ENCODE measurements around the gene SCRN2. TPM values are rescaled to one million over a fixed set of nuclear protein-coding genes. Genes with fewer than 3 reads are reported as not detected.

Gene SCRN2
- total RNA-seq, 1 donor from 2014 or later = 14.9 TPM

DNA sequence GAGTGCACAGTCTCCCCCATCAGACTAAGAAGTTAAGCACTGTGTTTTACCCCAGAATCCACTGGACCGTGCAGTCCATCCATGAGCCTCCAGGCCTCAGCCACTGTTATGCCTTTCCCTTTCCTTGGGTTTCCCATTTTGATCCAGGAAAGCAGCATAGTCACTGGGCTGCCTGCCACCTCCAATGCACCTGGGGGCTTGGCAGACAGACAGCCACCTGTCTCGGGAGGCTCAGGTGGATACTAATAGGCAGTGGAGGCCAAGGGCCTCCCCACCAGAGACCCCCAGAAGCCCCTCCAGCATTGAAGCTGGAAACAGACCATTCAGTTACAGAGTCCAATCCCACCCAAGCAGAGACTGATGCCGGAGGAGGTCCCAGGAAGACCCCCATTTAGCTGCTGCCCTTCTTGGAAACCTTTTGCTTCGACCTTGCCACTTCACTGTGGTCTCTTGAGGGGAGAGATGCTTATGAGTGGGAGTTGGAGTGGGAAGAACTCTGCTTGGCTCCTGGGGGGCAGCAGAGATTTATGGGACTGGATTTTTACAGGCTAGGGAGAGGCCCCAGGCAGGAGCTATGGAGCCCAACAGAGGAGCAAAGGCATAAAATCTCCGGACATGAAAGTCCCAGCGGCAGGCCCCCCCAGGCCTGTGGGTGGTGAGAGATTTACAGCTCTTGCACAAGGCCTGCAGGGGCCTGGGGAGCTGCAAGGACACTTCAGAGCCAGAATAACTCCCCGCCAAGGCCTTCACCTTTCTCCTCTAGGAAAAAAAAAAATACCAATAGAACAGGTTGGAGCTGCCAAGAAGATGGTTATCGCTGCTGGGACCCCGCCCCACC lies 42.7 kb upstream of the SCRN2 start:
- H3K4me3 Mint-ChIP-seq (ENCODE audit: unreplicated experiment) = no peak overlapping the region
- H3K27ac Mint-ChIP-seq (ENCODE audit: unreplicated experiment) = no peak overlapping the region
- H3K4me1 Mint-ChIP-seq (ENCODE audit: low read depth) = peaks cover 4% of the 10 kb centered on the region
- peaks cover 10% of the 10 kb centered on the region for H3K27me3 Mint-ChIP-seq (ENCODE audit: low read depth)
- DNase-seq (ENCODE audit: low spot score) = peak; percentile 44
- no peaks in the 10 kb centered on the region for H3K36me3 Mint-ChIP-seq (ENCODE audit: low read depth)
- TF ChIP-seq, protein P1, sequence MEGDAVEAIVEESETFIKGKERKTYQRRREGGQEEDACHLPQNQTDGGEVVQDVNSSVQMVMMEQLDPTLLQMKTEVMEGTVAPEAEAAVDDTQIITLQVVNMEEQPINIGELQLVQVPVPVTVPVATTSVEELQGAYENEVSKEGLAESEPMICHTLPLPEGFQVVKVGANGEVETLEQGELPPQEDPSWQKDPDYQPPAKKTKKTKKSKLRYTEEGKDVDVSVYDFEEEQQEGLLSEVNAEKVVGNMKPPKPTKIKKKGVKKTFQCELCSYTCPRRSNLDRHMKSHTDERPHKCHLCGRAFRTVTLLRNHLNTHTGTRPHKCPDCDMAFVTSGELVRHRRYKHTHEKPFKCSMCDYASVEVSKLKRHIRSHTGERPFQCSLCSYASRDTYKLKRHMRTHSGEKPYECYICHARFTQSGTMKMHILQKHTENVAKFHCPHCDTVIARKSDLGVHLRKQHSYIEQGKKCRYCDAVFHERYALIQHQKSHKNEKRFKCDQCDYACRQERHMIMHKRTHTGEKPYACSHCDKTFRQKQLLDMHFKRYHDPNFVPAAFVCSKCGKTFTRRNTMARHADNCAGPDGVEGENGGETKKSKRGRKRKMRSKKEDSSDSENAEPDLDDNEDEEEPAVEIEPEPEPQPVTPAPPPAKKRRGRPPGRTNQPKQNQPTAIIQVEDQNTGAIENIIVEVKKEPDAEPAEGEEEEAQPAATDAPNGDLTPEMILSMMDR (IDR thresholded peaks at IDR 0.05) = no peak
- no peaks in the 10 kb centered on the region for H3K9me3 Mint-ChIP-seq (ENCODE audit: low read depth)

DNA sequence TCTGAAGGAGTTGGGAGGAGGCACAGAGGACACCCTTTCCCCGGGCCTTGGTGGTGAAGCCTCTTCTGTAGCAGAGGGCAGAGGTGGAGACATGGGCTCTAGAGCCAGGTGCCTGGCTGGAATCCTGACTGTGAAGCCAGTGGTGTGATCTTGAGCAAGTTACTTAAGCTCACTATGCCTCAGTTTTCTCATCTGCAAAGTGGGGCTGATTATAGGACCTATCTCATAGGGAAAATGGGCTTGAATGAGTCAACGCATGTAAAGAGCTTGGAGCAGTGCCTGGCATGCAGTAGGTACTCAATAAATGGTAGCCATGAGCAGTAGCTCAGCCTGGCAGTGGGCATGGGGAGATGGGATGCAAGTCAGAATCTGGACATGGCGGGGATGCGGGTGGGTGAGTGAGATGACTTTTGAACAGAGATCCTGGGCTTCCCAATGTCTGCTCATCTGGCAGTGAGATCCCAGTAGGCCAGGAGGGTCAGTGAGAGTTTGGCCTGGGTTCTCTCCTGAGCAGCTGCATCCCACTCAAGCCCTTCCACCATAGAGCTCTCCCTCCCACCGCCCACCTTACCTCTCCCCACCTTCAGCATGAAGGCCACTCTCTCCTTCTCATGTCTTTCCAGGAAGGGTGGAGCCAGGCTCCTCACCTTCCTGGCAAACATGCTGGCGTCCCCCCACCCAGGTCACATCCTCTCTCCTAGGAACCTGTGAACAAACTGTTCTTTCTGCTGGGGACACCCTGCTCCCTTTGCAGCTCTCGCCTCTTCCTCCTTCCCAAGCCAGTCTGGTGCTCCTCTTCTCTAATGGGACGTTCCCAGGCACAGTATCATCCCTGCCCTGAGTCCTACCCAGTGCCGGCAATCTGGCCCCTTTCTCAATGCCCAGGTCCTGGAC lies 41.9 kb upstream of the SCRN2 start:
- Mint-ChIP-seq H3K4me3 (ENCODE audit: unreplicated experiment) (no peak overlapping the region), H3K27ac (ENCODE audit: unreplicated experiment) (no peak overlapping the region), H3K9me3 (ENCODE audit: low read depth) (no peaks in the 10 kb centered on the region), H3K27me3 (ENCODE audit: low read depth) (peaks cover 10% of the 10 kb centered on the region), H3K4me1 (ENCODE audit: low read depth) (peaks cover 5% of the 10 kb centered on the region), H3K36me3 (ENCODE audit: low read depth) (no peaks in the 10 kb centered on the region)
- DNase-seq (ENCODE audit: low spot score) = peak; percentile 43
- TF ChIP-seq, protein P1 (IDR thresholded peaks at IDR 0.05) = no peak

DNA sequence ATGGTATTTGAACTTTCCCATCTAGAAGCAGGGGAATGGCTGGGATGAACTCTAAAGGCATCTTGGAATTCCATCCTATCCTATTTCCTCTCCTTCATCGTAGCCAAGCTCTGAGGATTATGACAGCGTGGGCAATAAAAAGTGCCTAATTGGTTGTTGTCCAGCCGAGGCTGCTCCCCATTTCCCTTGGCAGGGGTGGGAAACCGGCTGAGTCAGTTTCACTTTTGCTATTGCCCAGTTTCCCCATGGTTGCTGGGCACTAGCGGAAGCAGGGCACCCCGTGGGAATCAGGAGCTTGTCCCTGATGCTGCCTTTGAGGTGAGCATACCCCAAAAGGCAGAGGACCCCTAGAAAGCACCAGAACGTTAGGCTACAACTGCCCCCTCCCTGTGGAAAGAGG lies 41.2 kb upstream of the SCRN2 start:
- TF ChIP-seq, protein P1 (IDR thresholded peaks at IDR 0.05) = no peak
- no peaks in the 10 kb centered on the region for H3K9me3 Mint-ChIP-seq (ENCODE audit: low read depth)
- peaks cover 5% of the 10 kb centered on the region for H3K4me1 Mint-ChIP-seq (ENCODE audit: low read depth)
- no peak overlapping the region for H3K27ac Mint-ChIP-seq (ENCODE audit: unreplicated experiment)
- peaks cover 10% of the 10 kb centered on the region for H3K27me3 Mint-ChIP-seq (ENCODE audit: low read depth)
- no peaks in the 10 kb centered on the region for H3K36me3 Mint-ChIP-seq (ENCODE audit: low read depth)
- no peak overlapping the region for H3K4me3 Mint-ChIP-seq (ENCODE audit: unreplicated experiment)
- peak; percentile 48 for DNase-seq (ENCODE audit: low spot score)

DNA sequence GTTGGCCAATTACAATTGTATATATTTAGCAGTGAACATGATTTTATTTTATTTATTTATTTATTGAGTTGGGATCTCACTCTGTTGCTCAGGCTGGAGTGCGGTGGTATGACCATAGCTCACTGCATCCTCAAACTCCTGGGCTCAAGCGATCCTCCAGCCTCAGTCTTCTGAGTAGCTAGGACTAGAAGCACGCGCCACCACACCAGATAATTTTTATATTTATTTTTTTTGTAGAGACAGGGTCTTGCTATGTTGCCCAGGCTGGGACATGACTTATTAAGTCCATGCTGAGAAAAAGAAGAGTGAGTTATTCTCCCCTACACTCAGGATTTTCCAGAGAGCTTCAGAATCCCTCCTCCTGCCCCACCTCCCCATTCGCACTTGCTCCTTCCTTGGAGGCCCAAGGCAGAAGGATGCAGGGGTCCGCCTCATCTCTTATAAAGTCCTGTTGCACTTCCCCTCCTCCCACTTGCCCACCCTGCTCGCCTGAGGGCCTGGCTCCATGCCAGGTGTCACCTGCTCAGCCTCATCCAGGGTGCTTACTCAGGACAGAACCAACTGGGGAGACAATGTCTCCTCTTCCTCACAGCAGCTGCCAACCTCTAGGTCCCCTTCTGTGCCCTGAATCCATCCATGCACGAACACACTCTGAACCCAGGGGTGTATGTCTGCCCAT lies 38.8 kb upstream of the SCRN2 start:
- Mint-ChIP-seq H3K4me1 (ENCODE audit: low read depth) (peaks cover 15% of the 10 kb centered on the region), H3K9me3 (ENCODE audit: low read depth) (no peaks in the 10 kb centered on the region), H3K36me3 (ENCODE audit: low read depth) (no peaks in the 10 kb centered on the region), H3K27me3 (ENCODE audit: low read depth) (peaks cover 10% of the 10 kb centered on the region), H3K27ac (ENCODE audit: unreplicated experiment) (no peak overlapping the region), H3K4me3 (ENCODE audit: unreplicated experiment) (no peak overlapping the region)
- DNase-seq (ENCODE audit: low spot score) = peak; percentile 54
- TF ChIP-seq, protein P1 (IDR thresholded peaks at IDR 0.05) = no peak

Data from chondrocyte (in vitro differentiated cells).